Measurements from ENCODE around the gene CDC14A.
A peak's percentile ranks its signal among the peaks of the same experiment; 100 is the strongest.

Gene CDC14A

GRCh38 chr1:100499194-100499811 lies 147.0 kb downstream of the CDC14A start:
- DNase-seq = no peak

GRCh38 chr1:100502052-100502792 lies 149.9 kb downstream of the CDC14A start:
- no peak for DNase-seq

- no peak for DNase-seq
Measured at GRCh38 chr1:100506217-100506616, 153.9 kb downstream of the CDC14A start.

- no peak for DNase-seq
Measured at GRCh38 chr1:100510451-100510850, 158.1 kb downstream of the CDC14A start.

GRCh38 chr1:100511058-100511457 lies 158.8 kb downstream of the CDC14A start:
- DNase-seq = no peak

- no peak for DNase-seq
Measured at GRCh38 chr1:100511773-100512172, 159.5 kb downstream of the CDC14A start.

GRCh38 chr1:100512803-100513352 lies 160.6 kb downstream of the CDC14A start:
- no peak for DNase-seq

- no peak for DNase-seq
Measured at GRCh38 chr1:100516857-100517256, 164.6 kb downstream of the CDC14A start.

- DNase-seq = no peak
Measured at GRCh38 chr1:100517515-100517914, 165.2 kb downstream of the CDC14A start.

GRCh38 chr1:100518023-100518422 lies 165.7 kb downstream of the CDC14A start:
- DNase-seq = no peak

- peak in 1 of 2 donors; percentile 20 for DNase-seq
Measured at GRCh38 chr1:100523038-100523652, 170.8 kb downstream of the CDC14A start.

GRCh38 chr1:100524355-100524754 lies 172.0 kb downstream of the CDC14A start:
- no peak for DNase-seq

GRCh38 chr1:100526894-100527293 lies 174.6 kb downstream of the CDC14A start:
- DNase-seq = no peak

- no peak for DNase-seq
Measured at GRCh38 chr1:100528871-100529270, 176.6 kb downstream of the CDC14A start.

GRCh38 chr1:100530141-100530540 lies 177.8 kb downstream of the CDC14A start:
- no peak for DNase-seq

GRCh38 chr1:100530880-100531487 lies 178.7 kb downstream of the CDC14A start:
- DNase-seq = no peak

- DNase-seq = no peak
Measured at GRCh38 chr1:100532645-100533044, 180.3 kb downstream of the CDC14A start.

- DNase-seq = no peak
Measured at GRCh38 chr1:100535264-100535663, 183.0 kb downstream of the CDC14A start.

- DNase-seq = no peak
Measured at GRCh38 chr1:100536031-100536430, 183.7 kb downstream of the CDC14A start.

GRCh38 chr1:100538913-100539835 lies 186.9 kb downstream of the CDC14A start:
- DNase-seq = peak in 1 of 2 donors; percentile 28

- no peak for DNase-seq
Measured at GRCh38 chr1:100539836-100540536, 187.7 kb downstream of the CDC14A start.

GRCh38 chr1:100542285-100542684 lies 190.0 kb downstream of the CDC14A start:
- DNase-seq = no peak

All from bone marrow (tissue), 2 donors.